HepG2 (cell line): Measurements from ENCODE around the gene HSDL1. TPM values are rescaled to one million over a fixed set of nuclear protein-coding genes. Genes with fewer than 3 reads are reported as not detected.

Experiments
- ARID2 ChIP-seq: sonication (generic); formaldehyde crosslinking; IDR thresholded peaks from 2 replicates; pipeline ENCODE4 v1.8.1; 2022; ENCODE audit warnings: mild to moderate bottlenecking, missing genetic modification reagents, borderline replicate concordance
- HNRNPK ChIP-seq: fragments of 200-400 bp; formaldehyde crosslinking; IDR thresholded peaks from 2 replicates; pipeline ENCODE4 v1.6.1; 2018; ENCODE audit warnings: low read length, low read depth, moderate library complexity, mild to moderate bottlenecking; ENCODE audit not compliant: poor library complexity, severe bottlenecking
- KAT7 ChIP-seq: IDR thresholded peaks from 2 replicates; pipeline ENCODE4 v1.6.1; 2018; ENCODE audit warnings: borderline replicate concordance, missing compliant biosample characterization
- MAFK ChIP-seq, 2 experiments: IDR thresholded peaks in 1 of 2; conservative IDR thresholded peaks in 1 of 2; 2 replicates each; pipeline ENCODE4 v1.6.1; 2011; ENCODE audit warnings: improper control_type of control experiment in 2 of 2, low read length in 2 of 2
- MTF1 ChIP-seq: sonication (generic); formaldehyde crosslinking; IDR thresholded peaks from 2 replicates; pipeline ENCODE4 v1.5.0; 2020; ENCODE audit warnings: missing genetic modification reagents
- MZF1 ChIP-seq: sonication (generic); formaldehyde crosslinking; IDR thresholded peaks from 2 replicates; pipeline ENCODE4 v1.8.1; 2023; ENCODE audit warnings: mild to moderate bottlenecking, missing genetic modification reagents, borderline replicate concordance
- PITX1 ChIP-seq: sonication (generic); formaldehyde crosslinking; IDR thresholded peaks from 2 replicates; pipeline ENCODE4 v1.5.1; 2020; ENCODE audit warnings: mild to moderate bottlenecking, missing genetic modification reagents
- POLR2G ChIP-seq: fragments of 200-400 bp; formaldehyde crosslinking; IDR thresholded peaks from 2 replicates; pipeline ENCODE4 v1.6.1; 2018; ENCODE audit warnings: mild to moderate bottlenecking, low read depth, low read length, moderate library complexity
- SRSF1 ChIP-seq: fragments of 200-400 bp; formaldehyde crosslinking; optimal IDR thresholded peaks from 2 replicates; pipeline ENCODE3; 2017; ENCODE audit warnings: mild to moderate bottlenecking, low read depth, low read length, moderate library complexity
- ZNF10 ChIP-seq: sonication (generic); formaldehyde crosslinking; IDR thresholded peaks from 2 replicates; pipeline ENCODE4 v1.4.0; 2020; ENCODE audit warnings: mild to moderate bottlenecking, low read depth, missing genetic modification reagents, borderline replicate concordance
- ZNF121 ChIP-seq: sonication (generic); formaldehyde crosslinking; IDR thresholded peaks from 2 replicates; pipeline ENCODE4 v1.5.0; 2020; ENCODE audit warnings: mild to moderate bottlenecking, missing genetic modification reagents
- ZNF790 ChIP-seq: sonication (generic); formaldehyde crosslinking; IDR thresholded peaks from 2 replicates; pipeline ENCODE4 v1.8.0; 2022; ENCODE audit warnings: missing genetic modification reagents, mild to moderate bottlenecking, borderline replicate concordance
- polyA plus RNA-seq, 8 experiments: library from polyadenylated mRNA; depleted of rRNA in 3 of 8; stranded (reverse) in 7 of 8; unstranded in 1 of 8; fragments of >200 nt; fragmentation: Illumina TruSeq in 4 of 8; extraction: Trizol in 4 of 8; gene quantifications; 2 replicates each; pipeline versions ENCODE4 v1.2.1 to v1.2.3, GENCODE V29; 2011 to 2016; ENCODE audit warnings: low read depth in 4 of 8, missing spikeins in 1 of 8, mixed read lengths in 1 of 8; ENCODE audit not compliant: insufficient read depth in 1 of 8
- total RNA-seq, 5 experiments: library from RNA; depleted of rRNA; stranded (reverse); fragments of >200 nt; fragmentation: Illumina TruSeq; extraction: Trizol; gene quantifications; 2 replicates each; pipeline ENCODE4 v1.2.3, GENCODE V29; 2016; ENCODE audit warnings: low read depth in 1 of 5
- TF ChIP-seq, protein P1 (sequence below): sonication (generic); formaldehyde crosslinking; IDR thresholded peaks from 2 replicates; pipeline ENCODE4 v1.5.1; 2020; ENCODE audit warnings: missing genetic modification reagents, mild to moderate bottlenecking, borderline replicate concordance
- TF ChIP-seq, protein P2 (sequence below): sonication (generic); formaldehyde crosslinking; IDR thresholded peaks from 2 replicates; pipeline ENCODE4 v1.4.0; 2020; ENCODE audit warnings: missing genetic modification reagents
- TF ChIP-seq, protein P3 (sequence below): sonication (generic); formaldehyde crosslinking; IDR thresholded peaks from 2 replicates; pipeline ENCODE4 v1.4.0; 2020; ENCODE audit warnings: missing genetic modification reagents, mild to moderate bottlenecking, borderline replicate concordance

Gene HSDL1
- total and polyA plus RNA-seq, 2 of the 13 experiments (the other 11 are each of a cell fraction or from before 2014, with no cell fraction given), result 49.2 to 49.7 TPM

DNA sequence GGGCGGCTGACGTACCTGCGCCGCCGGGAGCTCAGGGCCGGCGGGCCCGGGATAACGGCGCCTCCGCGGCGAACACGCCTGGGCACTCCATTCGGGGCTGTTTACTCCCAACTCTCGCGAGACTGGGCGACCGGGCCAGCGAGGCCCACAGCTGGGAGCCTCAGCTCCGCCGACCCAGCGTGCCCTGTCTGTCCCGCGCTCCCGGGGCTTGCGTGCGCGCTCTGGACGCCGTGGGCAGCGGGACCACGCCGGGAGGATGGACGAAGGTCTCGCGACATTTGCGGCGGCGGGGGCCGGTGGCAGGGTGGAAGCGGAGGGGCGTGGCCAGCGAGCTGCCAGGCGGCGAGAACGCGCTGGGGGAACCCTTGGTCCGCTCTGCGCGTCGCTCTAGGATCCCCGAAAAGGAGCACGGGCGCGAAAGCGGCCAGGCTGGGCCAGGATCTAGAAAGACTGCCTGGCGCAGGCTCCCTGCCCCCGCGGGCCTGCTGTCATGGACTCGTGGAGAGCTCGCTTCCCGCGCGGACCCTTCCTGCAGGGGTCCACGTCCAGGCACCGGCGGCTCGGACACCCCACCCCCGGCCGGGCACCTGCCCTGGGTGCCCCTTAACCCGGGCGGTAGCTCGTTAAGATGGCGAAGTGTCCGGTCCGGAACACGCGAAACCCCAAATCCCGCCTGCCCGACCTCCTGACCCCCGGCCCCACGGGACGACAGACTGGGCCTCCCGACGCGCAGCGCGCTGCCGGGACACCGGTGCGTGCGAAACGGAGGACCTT, 28.1 kb downstream of the HSDL1 start, which contains the start of gene MBTPS1 (continued):
- TF ChIP-seq ZNF10 (CRISPR knock-in tag) (no peak; the same call in 1 of the 2 replicates), MAFK (conservative IDR thresholded peaks at IDR 0.05 in 1 of 2, IDR thresholded peaks at IDR 0.05 in 1 of 2; ENCODE audit: low read length in 2 of 2) (no peak), PITX1 (CRISPR knock-in tag) (peak; percentile 60), HNRNPK (peak; percentile 88), SRSF1 (peak; percentile 51), ZNF790 (CRISPR knock-in tag) (peak; percentile 79; the same call in 1 of the 2 replicates), ARID2 (CRISPR knock-in tag) (peak; percentile 92), MZF1 (CRISPR knock-in tag) (0 out of 2 replicates have a peak, but pooled peaks have one; percentile 25), ZNF121 (CRISPR knock-in tag) (peak; percentile 78; the same call in 1 of the 2 replicates), MTF1 (CRISPR knock-in tag) (no peak), KAT7 (CRISPR knock-in tag) (peak; percentile 93), POLR2G (peak; percentile 87)
- TF ChIP-seq, protein P1, sequence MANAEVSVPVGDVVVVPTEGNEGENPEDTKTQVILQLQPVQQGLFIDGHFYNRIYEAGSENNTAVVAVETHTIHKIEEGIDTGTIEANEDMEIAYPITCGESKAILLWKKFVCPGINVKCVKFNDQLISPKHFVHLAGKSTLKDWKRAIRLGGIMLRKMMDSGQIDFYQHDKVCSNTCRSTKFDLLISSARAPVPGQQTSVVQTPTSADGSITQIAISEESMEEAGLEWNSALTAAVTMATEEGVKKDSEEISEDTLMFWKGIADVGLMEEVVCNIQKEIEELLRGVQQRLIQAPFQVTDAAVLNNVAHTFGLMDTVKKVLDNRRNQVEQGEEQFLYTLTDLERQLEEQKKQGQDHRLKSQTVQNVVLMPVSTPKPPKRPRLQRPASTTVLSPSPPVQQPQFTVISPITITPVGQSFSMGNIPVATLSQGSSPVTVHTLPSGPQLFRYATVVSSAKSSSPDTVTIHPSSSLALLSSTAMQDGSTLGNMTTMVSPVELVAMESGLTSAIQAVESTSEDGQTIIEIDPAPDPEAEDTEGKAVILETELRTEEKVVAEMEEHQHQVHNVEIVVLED (CRISPR knock-in tag), result peak; percentile 99
- TF ChIP-seq, protein P2, sequence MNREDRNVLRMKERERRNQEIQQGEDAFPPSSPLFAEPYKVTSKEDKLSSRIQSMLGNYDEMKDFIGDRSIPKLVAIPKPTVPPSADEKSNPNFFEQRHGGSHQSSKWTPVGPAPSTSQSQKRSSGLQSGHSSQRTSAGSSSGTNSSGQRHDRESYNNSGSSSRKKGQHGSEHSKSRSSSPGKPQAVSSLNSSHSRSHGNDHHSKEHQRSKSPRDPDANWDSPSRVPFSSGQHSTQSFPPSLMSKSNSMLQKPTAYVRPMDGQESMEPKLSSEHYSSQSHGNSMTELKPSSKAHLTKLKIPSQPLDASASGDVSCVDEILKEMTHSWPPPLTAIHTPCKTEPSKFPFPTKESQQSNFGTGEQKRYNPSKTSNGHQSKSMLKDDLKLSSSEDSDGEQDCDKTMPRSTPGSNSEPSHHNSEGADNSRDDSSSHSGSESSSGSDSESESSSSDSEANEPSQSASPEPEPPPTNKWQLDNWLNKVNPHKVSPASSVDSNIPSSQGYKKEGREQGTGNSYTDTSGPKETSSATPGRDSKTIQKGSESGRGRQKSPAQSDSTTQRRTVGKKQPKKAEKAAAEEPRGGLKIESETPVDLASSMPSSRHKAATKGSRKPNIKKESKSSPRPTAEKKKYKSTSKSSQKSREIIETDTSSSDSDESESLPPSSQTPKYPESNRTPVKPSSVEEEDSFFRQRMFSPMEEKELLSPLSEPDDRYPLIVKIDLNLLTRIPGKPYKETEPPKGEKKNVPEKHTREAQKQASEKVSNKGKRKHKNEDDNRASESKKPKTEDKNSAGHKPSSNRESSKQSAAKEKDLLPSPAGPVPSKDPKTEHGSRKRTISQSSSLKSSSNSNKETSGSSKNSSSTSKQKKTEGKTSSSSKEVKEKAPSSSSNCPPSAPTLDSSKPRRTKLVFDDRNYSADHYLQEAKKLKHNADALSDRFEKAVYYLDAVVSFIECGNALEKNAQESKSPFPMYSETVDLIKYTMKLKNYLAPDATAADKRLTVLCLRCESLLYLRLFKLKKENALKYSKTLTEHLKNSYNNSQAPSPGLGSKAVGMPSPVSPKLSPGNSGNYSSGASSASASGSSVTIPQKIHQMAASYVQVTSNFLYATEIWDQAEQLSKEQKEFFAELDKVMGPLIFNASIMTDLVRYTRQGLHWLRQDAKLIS (CRISPR knock-in tag), result 0 out of 2 replicates have a peak, but pooled peaks have one; percentile 1
- TF ChIP-seq, protein P3, sequence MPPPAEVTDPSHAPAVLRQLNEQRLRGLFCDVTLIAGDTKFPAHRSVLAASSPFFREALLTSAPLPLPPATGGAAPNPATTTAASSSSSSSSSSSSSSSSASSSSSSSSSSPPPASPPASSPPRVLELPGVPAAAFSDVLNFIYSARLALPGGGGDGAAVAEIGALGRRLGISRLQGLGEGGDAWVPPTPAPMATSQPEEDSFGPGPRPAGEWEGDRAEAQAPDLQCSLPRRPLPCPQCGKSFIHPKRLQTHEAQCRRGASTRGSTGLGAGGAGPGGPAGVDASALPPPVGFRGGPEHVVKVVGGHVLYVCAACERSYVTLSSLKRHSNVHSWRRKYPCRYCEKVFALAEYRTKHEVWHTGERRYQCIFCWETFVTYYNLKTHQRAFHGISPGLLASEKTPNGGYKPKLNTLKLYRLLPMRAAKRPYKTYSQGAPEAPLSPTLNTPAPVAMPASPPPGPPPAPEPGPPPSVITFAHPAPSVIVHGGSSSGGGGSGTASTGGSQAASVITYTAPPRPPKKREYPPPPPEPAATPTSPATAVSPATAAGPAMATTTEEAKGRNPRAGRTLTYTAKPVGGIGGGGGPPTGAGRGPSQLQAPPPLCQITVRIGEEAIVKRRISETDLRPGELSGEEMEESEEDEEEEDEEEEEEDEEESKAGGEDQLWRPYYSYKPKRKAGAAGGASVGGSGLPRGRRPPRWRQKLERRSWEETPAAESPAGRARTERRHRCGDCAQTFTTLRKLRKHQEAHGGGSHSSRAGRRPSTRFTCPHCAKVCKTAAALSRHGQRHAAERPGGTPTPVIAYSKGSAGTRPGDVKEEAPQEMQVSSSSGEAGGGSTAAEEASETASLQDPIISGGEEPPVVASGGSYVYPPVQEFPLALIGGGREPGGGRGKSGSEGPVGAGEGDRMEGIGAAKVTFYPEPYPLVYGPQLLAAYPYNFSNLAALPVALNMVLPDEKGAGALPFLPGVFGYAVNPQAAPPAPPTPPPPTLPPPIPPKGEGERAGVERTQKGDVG (CRISPR knock-in tag), result peak; percentile 93; the same call in 1 of the 2 replicates
